GM18868 (cell line): ENCODE measurements around the gene TMEM63C.

Experiments used
- ATAC-seq: cut with Tn5 transposase; IDR thresholded peaks from one replicate; pipeline ENCODE4 v1.9.1; 2021; ENCODE audit warnings: mild to moderate bottlenecking, moderate library complexity; ENCODE audit not compliant: unreplicated experiment

The TMEM63C gene

DNA sequence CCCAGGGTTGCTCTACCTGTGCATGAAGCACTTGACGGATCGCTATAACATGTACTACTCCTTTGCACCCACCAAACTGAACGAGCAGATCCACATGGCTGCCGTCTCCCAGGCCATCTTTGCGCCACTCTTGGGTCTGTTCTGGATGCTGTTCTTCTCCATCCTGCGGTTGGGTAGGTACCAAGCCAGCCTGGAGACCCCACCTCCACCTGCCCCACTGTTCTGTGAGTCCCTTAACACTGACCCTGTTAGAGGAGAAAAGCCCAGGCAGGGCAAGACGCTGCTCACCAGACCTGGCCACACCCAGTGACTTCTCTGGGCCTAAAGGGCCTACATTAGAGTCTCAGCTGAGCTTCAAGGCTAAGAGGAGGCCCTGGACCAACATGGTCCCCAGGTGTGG, 67.7 kb downstream of the TMEM63C start:
- ATAC-seq: no peak

DNA sequence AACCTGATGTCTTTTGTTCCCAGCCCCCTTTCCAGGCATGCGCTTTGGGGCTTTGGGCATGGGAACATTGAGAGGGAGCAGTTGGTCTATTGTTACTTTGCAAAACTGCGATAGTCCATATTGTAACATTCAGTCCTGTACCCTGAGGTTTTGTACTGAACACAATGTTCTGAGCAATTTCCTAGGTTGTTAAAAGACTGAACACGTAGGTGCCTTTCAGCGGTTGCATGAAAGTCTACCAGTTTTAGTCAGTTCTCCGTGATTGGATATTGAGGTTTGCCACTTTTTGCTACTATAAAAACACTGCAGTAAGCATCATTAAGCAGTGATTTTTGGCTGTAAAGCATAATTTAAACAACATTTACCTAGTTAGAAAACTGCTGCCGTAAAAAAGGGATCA, 69.3 kb downstream of the TMEM63C start:
- no peak for ATAC-seq

DNA sequence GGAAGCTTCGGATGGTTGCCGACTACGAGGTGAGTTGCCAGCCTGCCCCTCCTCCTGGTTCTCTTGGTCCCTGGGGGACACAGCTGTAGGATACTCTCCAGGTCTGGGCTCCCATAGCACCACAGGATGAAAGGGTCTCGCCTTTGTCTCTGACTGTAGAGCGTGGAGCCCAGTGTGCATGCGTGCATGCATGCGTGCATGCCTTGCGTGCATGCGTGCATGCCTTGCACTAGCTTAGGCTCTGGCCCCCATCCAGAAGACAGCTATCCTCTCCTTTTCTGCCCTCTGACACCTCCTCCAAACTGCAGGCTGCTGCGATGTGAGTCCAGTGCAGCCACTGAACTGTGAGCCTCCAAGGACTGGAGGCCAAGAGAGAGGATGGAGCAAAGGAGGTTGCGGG, 70.3 kb downstream of the TMEM63C start:
- ATAC-seq: no peak

DNA sequence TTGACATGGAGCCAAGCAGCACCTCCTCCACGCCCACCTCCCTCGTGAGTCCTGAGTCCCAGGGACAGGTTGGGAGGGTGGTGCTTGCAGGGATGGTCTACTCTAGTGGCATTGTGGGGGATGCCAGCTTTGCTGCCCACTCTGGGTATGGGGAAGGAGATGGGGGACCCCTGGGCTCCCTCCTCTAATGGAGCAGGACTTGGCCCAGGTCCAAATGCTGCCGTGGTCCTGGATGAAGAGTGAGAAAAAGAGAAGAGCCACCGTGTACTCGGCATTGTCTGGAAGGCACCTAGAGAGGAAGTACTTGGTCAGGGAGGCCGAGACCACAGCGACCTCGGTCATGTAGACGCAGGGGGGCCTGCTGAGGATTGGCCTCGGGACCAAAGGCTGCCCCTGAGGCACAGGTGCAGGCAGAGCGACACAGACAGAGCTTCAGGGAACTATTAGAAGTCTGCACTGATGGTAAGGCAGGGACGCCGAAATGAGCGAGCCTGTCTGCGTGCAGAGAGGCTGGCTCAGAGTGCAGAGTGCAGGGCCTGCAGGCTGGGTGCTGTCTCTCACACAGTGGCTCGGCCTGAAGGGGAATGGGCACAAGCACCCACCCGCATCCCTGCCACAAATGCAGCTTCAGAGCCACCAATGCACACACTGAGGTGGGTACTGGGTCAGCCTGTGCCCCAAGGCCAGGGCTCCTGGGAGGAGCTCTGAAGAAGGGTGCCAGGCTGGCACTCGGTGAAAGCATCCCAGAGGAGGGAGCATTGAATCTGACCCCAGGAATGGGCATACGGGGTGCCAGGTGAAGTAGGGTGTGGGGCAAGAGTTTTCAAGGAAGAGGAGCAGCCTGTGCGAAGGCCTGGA, 72.0 kb downstream of the TMEM63C start:
- no peak for ATAC-seq

DNA sequence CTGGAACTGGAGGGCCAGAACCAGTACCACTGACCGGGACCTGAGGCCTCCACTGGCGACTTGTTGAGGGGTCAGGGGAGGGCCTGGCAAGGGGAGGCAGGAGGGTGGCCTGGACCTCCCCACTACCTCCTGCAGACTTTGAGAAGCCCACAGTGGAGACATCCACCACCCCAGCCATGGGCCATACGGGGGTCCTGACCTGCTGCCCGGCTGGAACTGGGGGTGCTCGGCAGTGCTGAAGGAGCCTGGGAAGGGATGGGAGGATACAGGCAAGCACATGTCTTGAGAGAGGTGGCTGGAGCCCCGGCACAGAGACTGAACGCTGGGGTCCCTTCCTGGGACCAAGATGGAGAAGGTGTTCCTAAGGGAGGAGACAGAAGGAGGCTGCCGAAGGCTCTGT, 75.1 kb downstream of the TMEM63C start:
- no peak for ATAC-seq

DNA sequence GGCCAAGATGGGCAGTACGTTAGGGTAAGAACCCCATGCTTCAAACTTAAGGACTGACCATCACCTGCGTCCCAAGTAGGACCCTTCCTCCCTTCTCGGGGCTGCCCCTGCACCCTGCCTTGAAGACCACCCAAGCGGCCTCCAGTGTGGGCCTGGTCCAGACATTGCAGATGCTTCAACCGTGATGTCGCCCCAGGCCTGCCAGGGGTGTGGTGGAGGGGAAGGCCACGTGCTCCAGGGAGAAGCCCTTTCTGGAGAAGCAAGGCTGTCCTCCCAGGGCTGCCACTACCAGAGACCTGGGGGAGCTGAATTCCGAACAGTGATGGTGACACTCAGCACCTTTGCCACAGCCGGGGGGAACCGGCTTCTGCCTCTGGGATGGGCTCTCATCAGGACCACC, 76.1 kb downstream of the TMEM63C start:
- no peak for ATAC-seq

DNA sequence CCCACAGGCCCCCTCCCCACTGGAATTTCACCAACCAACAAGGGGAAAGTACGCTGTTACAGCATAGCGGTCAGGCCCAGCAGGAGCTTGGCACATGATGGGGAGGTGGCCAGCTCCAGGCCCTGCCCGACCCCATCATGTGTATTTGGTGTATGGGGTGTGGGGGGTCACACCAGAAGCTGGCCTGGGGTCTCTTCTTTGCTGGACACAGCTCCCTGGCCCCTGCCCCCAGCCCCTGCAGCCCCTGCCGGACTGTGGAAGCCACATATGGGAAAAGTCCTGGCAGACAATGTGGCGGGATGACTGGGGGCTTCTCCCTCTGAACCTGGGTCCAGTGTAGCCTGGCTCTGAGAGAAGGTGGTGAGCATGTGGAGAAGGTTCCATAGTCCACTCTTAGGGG, 77.0 kb downstream of the TMEM63C start:
- no peak for ATAC-seq

DNA sequence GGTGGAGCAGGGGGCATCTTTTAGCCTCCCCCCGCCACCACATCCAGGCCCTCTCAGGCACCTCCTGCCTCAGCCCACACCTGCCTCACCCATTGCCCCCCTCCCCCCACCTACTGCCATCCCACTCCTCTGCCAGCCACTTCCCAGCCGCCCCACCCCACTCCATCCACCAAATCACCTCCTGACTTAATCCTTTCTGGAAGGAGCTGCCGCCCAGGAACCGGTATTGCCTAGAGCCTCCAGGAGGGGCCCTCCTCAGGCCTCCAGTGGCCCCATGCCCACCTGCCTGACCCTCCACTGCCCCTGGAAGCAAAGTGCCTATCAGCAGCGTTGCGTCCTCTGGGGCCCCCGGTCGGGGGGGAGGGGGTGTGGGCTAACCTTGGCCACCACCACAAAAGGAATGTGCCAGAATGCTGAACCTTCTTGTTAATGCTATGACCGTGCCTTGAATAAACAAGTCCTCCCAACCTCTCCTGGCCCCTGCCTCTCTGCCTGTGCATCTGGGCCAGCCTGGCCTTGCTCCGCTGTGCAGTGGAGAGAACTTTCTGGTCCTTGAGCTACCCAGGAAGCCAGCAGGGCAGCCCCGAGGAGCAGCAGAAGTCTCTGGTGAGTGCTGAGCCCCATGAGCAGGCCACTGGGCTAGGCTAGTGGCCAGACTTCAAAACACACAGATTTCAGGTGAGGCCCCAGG, 77.6 kb downstream of the TMEM63C start:
- no peak for ATAC-seq

DNA sequence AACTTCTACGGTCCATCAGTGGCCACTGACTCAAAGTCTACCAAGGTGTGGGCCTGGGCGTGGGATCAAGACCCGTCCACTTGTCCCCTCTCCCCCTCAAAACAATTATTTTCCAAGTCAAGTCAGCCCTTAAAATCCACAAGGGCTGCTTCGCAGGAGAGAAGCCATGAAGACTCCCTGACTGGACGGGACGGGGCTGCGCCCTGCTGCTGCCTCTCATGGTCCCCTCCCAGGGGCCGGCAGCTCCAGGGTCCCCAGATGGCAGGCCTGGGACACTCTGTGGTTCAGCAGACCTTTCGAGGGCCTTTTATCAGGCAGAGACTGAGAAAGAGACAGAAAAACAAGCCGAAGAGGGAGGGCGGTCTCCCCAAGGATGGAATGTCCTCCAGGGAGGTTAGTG, 78.6 kb downstream of the TMEM63C start:
- no peak for ATAC-seq

DNA sequence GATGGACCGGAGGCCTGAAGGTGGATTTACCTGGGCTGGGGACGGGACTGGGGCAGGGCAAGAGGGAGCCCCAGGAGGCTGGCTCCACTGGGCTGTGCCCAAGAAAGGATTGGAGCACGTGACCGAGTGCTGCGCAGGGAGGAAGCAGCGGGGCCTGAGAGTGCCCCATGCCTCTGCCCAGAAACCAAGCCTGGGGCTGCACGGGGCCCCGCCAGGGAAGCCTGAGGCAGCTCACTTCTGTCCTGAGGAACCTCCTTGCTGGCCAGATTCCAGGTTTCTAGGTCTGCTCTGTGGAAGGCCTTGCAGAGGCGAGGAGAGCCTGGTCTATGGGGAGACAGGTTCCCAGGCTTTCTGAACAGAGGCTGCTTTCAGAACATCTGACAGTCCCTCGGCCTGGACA, 79.0 kb downstream of the TMEM63C start:
- ATAC-seq: no peak

DNA sequence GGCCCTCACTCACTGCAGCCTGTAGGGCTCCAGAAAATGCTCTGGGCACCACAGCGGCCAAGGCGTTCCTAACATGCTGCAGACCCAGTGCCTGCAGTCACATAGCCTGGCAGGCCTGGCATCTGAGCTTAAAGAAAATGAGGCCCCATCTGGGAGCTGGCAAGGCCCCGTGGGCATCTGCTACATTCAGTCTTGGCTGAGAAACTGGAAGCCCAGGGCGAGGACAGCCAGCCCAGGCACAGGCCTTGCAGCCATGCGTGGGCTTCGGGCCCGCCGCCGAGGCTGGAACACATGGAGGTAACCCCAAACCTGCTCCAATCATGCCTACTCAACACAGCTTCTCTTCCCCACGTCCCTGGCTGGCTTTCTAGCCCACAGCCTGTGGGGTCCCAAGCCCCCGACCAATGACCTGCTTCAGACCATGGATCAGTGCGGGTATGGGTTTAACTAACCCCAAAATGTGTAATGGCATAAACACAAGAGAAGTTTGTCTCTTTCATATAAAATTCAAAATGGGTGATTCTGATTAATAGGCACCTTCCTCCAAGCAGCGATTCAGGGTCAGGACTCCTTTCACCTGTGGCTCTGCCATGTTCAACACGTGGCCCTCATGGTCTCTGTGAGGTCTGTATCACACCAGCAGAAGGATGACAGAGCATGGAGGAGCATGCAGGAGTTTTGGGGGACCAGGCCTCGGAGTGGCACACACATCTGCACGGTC, 83.0 kb downstream of the TMEM63C start:
- ATAC-seq: no peak

DNA sequence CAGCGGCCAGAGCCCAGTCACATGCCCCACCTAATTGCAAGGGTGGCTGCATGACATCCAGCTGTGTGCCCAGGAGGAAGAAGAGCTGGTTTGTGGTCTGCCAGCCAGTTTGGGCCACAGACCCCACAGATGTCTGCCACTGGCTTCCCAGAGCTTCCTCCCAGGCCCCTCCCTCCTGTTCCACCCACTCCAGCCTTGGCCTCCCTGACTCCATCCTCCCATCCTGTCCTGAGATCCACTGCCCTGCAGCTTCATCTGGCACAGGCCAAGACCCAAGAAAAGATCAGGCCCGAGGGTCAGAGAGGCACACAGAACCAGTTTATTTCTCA, 83.6 kb downstream of the TMEM63C start:
- no peak for ATAC-seq

DNA sequence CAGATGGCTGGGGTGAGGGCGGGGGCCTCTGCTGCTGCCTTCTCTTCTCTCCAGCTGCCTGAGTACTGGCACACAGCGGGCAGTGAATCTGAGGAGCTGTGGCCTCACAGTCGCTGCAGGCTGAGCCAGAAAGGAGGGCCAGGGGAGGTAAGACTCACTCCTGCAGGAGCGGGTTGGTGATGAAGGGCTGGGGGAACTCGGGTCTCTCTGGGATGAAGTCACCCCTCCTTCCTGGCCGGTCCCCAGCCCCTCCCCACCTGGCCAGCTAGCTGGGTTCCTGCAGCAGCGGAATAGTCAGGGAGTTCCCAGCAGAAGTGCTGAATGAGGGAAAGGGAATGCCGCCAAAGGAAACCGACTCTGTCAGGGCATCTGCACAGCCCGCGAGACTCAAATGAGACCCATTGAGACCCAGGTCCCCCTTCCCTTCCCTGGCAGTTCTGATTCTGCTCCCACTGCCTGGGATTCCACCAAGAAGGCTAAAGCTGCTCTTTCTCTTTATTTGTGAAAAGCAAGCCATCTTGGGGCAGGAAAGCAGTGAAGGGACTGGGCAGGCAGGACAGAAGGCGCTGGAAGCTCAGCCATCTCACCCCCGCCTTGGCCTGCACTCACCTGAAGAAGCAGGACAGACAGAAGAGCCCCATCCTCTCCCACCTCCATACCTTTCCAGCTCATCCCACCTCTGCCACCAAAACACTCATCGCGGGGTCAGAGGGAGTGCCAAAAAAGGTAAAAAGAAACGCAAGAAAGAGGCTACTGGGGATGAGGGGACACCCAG, 84.2 kb downstream of the TMEM63C start:
- no peak for ATAC-seq

DNA sequence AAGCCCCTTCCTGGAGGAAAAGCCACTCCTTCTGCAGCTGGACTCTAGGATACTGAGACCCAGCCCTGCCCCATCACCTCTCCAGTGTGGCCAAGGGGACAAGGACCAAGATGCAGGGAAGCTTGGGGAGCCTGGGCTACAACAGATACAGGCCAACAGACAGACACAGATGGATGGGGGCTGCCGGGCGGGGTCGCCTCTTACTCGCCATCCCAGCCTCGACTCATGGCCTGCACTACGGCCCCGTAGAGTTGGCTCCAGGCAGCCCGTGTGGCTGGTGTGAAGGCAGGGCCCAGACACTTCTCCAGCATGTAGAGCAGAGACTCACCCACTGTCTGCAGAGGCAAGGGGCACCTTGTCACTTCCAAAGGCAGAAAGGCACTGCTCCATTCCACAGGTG, 84.7 kb downstream of the TMEM63C start:
- no peak for ATAC-seq

DNA sequence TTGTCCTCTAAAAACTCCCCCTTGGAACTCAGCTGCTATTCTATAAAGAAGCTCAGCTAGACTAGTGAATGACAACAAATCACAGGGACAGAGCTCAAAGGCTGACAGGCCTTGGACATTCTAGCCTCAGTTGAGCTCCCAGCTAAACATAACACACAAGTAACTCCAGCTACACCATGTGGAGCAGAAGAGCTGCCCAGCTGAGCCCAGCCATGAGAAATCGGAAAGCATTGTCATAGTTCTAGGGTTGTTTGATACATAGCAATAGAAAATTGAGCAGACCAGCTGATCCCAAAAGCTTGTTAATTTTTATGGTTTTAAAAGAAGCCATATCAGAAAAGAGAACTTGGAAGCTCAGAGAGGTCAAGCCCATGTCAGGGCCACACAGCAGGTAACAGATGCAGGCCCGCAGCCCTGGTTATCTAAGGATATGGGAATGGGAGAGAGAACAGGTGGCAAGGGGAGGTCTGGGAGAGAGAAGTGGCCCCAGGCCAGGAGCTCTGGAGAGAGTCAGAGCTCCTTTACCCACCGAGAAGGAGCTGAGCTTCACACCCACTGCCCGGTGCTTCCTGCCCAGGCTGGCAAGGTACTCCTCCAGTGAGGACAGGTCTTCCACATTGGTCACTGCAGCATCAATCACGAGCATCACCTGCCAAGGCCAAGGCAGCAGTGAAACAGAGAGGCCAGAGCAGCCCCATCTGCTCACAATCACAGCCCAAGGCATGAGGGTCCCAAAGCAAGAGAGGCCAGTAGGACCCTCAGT, 86.5 kb downstream of the TMEM63C start:
- ATAC-seq: no peak

DNA sequence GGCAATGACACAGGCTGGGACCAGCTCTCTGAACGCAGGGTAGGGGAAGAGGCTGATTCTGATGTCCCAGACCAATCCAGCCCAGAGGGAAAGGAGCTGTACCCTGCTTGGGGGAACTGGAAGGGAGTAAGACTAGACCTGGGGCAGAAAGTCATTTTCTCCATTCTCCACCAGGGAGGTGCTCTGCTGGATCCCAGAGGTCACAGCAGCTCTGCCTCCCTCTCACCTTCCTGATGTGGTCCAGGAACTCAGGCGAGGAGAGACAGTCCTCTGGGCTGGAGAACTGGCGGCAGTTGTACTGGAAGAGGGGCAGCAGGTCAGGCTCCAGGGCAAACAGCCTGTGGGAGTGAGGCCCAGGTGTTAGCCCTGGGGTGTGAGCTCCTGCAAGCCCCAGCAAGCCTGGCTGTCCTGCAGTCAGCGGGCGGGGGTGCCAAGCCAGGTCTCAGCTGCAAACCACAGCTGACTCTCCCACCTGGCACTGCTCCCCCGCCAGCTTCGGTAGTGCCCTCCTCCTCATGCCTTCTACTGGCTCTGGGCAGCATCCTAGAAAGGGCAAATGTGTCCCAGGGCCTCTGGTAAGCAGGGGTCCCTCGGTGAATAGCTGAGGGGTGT, 87.5 kb downstream of the TMEM63C start:
- no peak for ATAC-seq

DNA sequence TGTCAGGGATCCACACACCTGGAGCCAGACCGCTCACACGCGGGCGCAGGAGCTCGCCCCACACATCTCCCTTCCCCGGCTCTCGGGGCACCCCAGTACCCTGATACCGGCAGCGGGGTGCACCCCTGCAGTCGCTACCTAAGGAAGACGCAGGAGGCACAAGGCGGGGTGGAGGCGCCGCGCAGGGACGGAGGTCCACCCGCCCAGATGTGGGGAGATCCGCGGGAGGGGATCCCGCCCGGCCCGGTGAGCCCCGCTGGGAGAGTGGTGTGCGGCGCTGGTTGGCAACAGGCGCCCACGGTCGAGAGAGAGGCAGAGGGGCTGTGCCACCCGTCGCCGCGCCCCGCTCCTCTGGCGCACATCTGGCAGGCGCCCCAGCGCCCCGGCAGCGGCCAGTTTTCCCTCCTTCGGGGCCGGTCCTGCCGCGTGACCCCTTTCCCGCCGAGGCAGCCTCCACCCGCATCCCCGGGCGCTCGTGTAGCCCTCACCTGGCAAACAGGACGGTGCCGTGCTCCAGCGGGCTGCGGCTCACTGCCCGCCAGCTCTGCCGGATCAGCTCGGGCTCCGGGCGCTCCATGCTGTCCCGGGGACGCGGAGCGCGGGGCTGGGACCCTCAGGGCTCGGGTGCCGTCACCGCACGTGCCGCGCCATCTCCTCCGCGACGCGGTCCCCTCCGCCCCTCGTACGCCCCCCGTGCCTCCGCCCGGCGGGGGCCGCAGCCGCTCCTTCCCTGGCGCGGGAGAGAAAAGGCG, 88.9 kb downstream of the TMEM63C start:
- ATAC-seq: no peak

DNA sequence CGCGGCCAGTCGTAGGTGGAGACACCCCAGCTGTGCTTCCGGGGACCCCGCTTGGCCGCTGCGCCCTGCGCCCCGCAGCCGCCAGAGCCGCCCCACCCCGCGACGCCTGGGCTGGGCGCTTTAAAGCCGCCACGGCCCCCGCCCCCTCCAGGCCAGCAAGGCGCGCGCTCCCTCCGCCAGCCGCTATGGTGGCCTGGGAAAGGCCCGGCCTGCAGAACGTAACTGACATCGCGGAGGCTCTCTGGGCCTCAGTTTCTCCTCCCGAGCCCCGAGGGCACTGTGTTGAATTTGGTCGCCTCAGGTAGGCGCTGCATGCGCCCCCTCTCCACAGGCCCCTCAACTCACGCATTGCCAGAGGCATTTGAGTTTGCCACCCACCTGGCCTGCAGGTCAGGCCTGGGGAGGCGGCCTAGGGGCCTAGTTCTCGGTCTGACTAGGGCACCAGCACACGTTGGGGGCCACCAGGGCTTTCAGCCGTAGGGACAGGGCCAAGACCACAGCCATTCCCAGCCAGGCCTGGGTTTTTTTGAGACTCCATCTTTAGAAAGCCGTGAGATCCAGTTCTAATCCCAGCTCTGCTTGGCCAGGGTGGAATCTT, 89.6 kb downstream of the TMEM63C start, which contains the start of gene NGB:
TSS of gene NGB (minus strand) at position 94 of the 598 bp plus-strand sequence. CDS start 269 bp downstream, outside the sequence.
- ATAC-seq: no peak

DNA sequence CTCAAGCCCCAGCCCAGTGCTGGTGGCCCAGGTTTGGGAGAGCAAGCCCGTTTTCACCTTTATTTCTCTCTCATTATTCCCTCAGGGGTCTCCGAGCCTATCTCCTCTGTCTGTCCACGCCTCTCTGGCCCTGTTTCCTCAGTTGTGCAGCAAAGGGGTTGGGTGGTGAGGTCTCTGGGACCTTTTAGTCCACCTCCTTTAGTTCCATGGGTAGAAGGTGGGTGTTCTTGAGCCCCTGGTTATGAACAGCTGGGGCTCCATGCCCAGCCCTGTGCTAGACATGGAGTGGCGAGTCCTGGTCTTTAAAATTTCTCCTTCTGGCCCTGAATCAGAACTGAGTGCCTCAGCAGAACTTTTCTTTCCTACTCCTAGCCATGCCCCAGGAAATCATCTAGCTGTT, 90.7 kb downstream of the TMEM63C start:
- ATAC-seq: no peak
